Keratinocyte (primary cell): ENCODE measurements around the gene TUSC2.

Experiments
- EZH2 ChIP-seq: IDR thresholded peaks from one replicate; pipeline ENCODE4 v1.6.1; 2012; ENCODE audit warnings: inconsistent platforms, mild to moderate bottlenecking, low read length, moderate library complexity
- TF ChIP-seq, protein P1 (sequence below), 3 experiments: IDR thresholded peaks in 1 of 3; conservative IDR thresholded peaks in 1 of 3; optimal IDR thresholded peaks in 1 of 3; 2 replicates in 2 of 3; 3 replicates in 1 of 3; pipeline versions ENCODE3 to v1.5.1; 2011; ENCODE audit warnings: low read length in 3 of 3, mild to moderate bottlenecking in 3 of 3, moderate library complexity in 2 of 3, control low read depth in 1 of 3, inconsistent platforms in 1 of 3; ENCODE audit not compliant: insufficient read depth in 2 of 3; ENCODE audit errors: extremely low read depth in 1 of 3

DNA sequence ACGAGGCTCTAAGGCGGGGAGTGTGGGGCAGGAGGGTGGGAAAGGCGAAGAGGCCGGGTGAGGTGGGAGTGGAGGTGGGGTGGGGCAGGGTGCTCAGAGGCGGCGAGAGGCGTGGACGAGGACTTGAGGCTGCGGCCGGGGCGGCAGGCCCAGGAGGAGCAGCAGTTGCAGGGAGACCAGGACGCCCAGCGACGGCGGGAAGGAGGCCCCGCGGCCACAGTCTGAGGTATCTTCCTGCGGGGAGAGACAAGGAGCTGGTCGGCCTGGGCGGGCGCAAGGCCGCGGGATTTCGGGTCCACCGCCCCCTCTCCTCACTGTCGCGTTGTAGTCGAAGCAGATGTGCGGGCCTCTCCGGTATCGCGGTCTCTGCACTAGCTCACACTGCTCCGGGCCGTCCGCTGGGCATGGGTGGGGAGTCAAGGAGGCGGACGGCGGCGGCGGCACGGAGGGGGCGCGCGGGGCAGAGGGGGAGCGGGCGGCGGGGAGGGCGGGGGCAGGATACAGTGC lies 36.6 kb upstream of the TUSC2 start:
- TF ChIP-seq, protein P1, sequence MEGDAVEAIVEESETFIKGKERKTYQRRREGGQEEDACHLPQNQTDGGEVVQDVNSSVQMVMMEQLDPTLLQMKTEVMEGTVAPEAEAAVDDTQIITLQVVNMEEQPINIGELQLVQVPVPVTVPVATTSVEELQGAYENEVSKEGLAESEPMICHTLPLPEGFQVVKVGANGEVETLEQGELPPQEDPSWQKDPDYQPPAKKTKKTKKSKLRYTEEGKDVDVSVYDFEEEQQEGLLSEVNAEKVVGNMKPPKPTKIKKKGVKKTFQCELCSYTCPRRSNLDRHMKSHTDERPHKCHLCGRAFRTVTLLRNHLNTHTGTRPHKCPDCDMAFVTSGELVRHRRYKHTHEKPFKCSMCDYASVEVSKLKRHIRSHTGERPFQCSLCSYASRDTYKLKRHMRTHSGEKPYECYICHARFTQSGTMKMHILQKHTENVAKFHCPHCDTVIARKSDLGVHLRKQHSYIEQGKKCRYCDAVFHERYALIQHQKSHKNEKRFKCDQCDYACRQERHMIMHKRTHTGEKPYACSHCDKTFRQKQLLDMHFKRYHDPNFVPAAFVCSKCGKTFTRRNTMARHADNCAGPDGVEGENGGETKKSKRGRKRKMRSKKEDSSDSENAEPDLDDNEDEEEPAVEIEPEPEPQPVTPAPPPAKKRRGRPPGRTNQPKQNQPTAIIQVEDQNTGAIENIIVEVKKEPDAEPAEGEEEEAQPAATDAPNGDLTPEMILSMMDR (optimal IDR thresholded peaks at IDR 0.05 in 1 of 3, IDR thresholded peaks at IDR 0.05 in 1 of 3, conservative IDR thresholded peaks at IDR 0.05 in 1 of 3; ENCODE audit: extremely low read depth in 1 of 3, insufficient read depth in 2 of 3, low read length in 3 of 3) = no peak
- TF ChIP-seq EZH2 = no peak
